ENCODE measurements around the gene TBC1D17. TPM values are rescaled to one million over a fixed set of nuclear protein-coding genes. Genes with fewer than 3 reads are reported as not detected.

Gene TBC1D17
- total RNA-seq, 3 donors from 2014 or later: 21.0 to 31.8 (median 30.4) TPM

GRCh38 chr19:49881186-49881585 lies 3.7 kb downstream of the TBC1D17 start:
- Histone ChIP-seq H3K36me3 (peaks cover 14% of the 10 kb centered on the region), H3K27ac (no peak overlapping the region), H3K4me3 (no peak overlapping the region), H3K9me3 (peaks cover 0 to 6% of the 10 kb centered on the region in 2 donors), H3K4me1 (no peaks in the 10 kb centered on the region), H3K27me3 (no peaks in the 10 kb centered on the region)
- no peak for TF ChIP-seq CTCF (IDR thresholded peaks at IDR 0.05)
- no peak for TF ChIP-seq POLR2A (IDR thresholded peaks at IDR 0.05)
- no peak for TF ChIP-seq POLR2AphosphoS5 (IDR thresholded peaks at IDR 0.05)
- no peak for DNase-seq (ENCODE audit: low spot score in 2 of 2)
- intact Hi-C loops (cut with DNase I; ENCODE audit: low total_unique reads): no loop called here

- H3K4me3 ChIP-seq: no peak overlapping the region
- intact Hi-C loops (cut with DNase I; ENCODE audit: low total_unique reads): no loop called here
- H3K4me1 ChIP-seq: no peaks in the 10 kb centered on the region
- H3K27me3 ChIP-seq: no peaks in the 10 kb centered on the region
- no peak overlapping the region for H3K27ac ChIP-seq
- no peak for TF ChIP-seq POLR2A (IDR thresholded peaks at IDR 0.05)
- no peak for TF ChIP-seq CTCF (IDR thresholded peaks at IDR 0.05)
- no peak for TF ChIP-seq POLR2AphosphoS5 (IDR thresholded peaks at IDR 0.05)
- DNase-seq (ENCODE audit: low spot score in 2 of 2): no peak
- peaks cover 0 to 6% of the 10 kb centered on the region in 2 donors for H3K9me3 ChIP-seq
- H3K36me3 ChIP-seq: peaks cover 14% of the 10 kb centered on the region
These were observed 4.3 kb downstream of the TBC1D17 start for GRCh38 chr19:49881672-49882394.

GRCh38 chr19:49882643-49883042 lies 5.1 kb downstream of the TBC1D17 start:
- Histone ChIP-seq H3K36me3 (peaks cover 14% of the 10 kb centered on the region), H3K4me3 (no peak overlapping the region), H3K4me1 (no peaks in the 10 kb centered on the region), H3K27ac (no peak overlapping the region), H3K27me3 (no peaks in the 10 kb centered on the region), H3K9me3 (peaks cover 0 to 6% of the 10 kb centered on the region in 2 donors)
- TF ChIP-seq CTCF (IDR thresholded peaks at IDR 0.05) (no peak), POLR2AphosphoS5 (IDR thresholded peaks at IDR 0.05) (no peak), POLR2A (IDR thresholded peaks at IDR 0.05) (no peak)
- no peak for DNase-seq (ENCODE audit: low spot score in 2 of 2)
- intact Hi-C loops (cut with DNase I; ENCODE audit: low total_unique reads): no loop called here

- no peak for DNase-seq (ENCODE audit: low spot score in 2 of 2)
- Histone ChIP-seq H3K9me3 (peaks cover 0 to 6% of the 10 kb centered on the region in 2 donors), H3K4me3 (no peak overlapping the region), H3K36me3 (peaks cover 14% of the 10 kb centered on the region), H3K27ac (no peak overlapping the region), H3K4me1 (no peaks in the 10 kb centered on the region), H3K27me3 (no peaks in the 10 kb centered on the region)
- TF ChIP-seq POLR2AphosphoS5 (IDR thresholded peaks at IDR 0.05) (no peak), CTCF (IDR thresholded peaks at IDR 0.05) (no peak), POLR2A (IDR thresholded peaks at IDR 0.05) (no peak)
- intact Hi-C loops (cut with DNase I; ENCODE audit: low total_unique reads): no loop called here
These were observed 5.6 kb downstream of the TBC1D17 start for GRCh38 chr19:49883094-49883493.

GRCh38 chr19:49884109-49884508 lies 6.6 kb downstream of the TBC1D17 start:
- TF ChIP-seq POLR2AphosphoS5 (IDR thresholded peaks at IDR 0.05): no peak
- TF ChIP-seq CTCF (IDR thresholded peaks at IDR 0.05): no peak
- no peak for TF ChIP-seq POLR2A (IDR thresholded peaks at IDR 0.05)
- H3K9me3 ChIP-seq: peaks cover 0 to 6% of the 10 kb centered on the region in 2 donors
- H3K36me3 ChIP-seq: peaks cover 14% of the 10 kb centered on the region
- DNase-seq (ENCODE audit: low spot score in 2 of 2): no peak
- no peaks in the 10 kb centered on the region for H3K4me1 ChIP-seq
- H3K4me3 ChIP-seq: no peak overlapping the region
- H3K27me3 ChIP-seq: no peaks in the 10 kb centered on the region
- H3K27ac ChIP-seq: no peak overlapping the region
- intact Hi-C loops (cut with DNase I; ENCODE audit: low total_unique reads): no loop called here

All from breast epithelium (tissue), 4 donors.